Activated B cell treated with CpG ODN at 0.5 μM for 24 hours (primary cell): ENCODE results near the gene KRT37. TPM values are rescaled to one million over a fixed set of nuclear protein-coding genes. Genes with fewer than 3 reads are reported as not detected.

Experiments used
- ATAC-seq: fragments of 200-7000 bp; cut with Tn5 transposase; one replicate; pipeline ENCODE4 v1.10.0; 2021; ENCODE audit warnings: low read depth, mild to moderate bottlenecking, moderate library complexity
- CTCF ChIA-PET: fragments of 350-600 bp; sonication (Branson Sonifier 250); formaldehyde crosslinking; loops from one replicate; lab custom pipeline; 2021; ENCODE audit warnings: antibody characterized with exemption; lab: Charles Lee
- POLR2A ChIA-PET: fragments of 350-600 bp; sonication (Branson Sonifier 250); formaldehyde crosslinking; loops from one replicate; lab custom pipeline; 2021; ENCODE audit warnings: antibody characterized with exemption; lab: Charles Lee
- DNase-seq: peaks from one replicate; pipeline ENCODE4 v3.0.0; 2022
- H3K27ac Mint-ChIP-seq: one replicate; pipeline ENCODE4 v1.8.0; 2020; ENCODE audit warnings: mixed read lengths
- H3K27me3 Mint-ChIP-seq: one replicate; pipeline ENCODE4 v1.8.0; 2021; ENCODE audit warnings: mixed read lengths
- H3K36me3 Mint-ChIP-seq: one replicate; pipeline ENCODE4 v1.8.0; 2021; ENCODE audit warnings: low read depth, mixed read lengths
- H3K4me1 Mint-ChIP-seq: one replicate; pipeline ENCODE4 v1.8.0; 2021; ENCODE audit warnings: mixed read lengths
- H3K4me3 Mint-ChIP-seq: one replicate; pipeline ENCODE4 v1.8.0; 2020; ENCODE audit warnings: mild to moderate bottlenecking, mixed read lengths
- H3K9me3 Mint-ChIP-seq: one replicate; pipeline ENCODE4 v1.8.0; 2020; ENCODE audit warnings: mixed read lengths
- intact Hi-C: fragments of 100-400 bp; cut with micrococcal nuclease; formaldehyde crosslinking; loops from one replicate; pipeline ENCODE4 v1.15.1; 2024
- total RNA-seq: library from RNA; stranded (reverse); gene quantifications from 2 replicates; pipeline ENCODE4 v1.2.3, GENCODE V29; 2022
- TF ChIP-seq, protein P1 (sequence below): fragments of 200-600 bp; IDR thresholded peaks from one replicate; pipeline ENCODE4 v1.8.0; 2022; ENCODE audit warnings: antibody characterized with exemption, mild to moderate bottlenecking

Gene KRT37
- total RNA-seq, 1 donor from 2014 or later = not detected

- TF ChIP-seq, protein P1, sequence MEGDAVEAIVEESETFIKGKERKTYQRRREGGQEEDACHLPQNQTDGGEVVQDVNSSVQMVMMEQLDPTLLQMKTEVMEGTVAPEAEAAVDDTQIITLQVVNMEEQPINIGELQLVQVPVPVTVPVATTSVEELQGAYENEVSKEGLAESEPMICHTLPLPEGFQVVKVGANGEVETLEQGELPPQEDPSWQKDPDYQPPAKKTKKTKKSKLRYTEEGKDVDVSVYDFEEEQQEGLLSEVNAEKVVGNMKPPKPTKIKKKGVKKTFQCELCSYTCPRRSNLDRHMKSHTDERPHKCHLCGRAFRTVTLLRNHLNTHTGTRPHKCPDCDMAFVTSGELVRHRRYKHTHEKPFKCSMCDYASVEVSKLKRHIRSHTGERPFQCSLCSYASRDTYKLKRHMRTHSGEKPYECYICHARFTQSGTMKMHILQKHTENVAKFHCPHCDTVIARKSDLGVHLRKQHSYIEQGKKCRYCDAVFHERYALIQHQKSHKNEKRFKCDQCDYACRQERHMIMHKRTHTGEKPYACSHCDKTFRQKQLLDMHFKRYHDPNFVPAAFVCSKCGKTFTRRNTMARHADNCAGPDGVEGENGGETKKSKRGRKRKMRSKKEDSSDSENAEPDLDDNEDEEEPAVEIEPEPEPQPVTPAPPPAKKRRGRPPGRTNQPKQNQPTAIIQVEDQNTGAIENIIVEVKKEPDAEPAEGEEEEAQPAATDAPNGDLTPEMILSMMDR = no peak
- no peak for ATAC-seq
- CTCF ChIA-PET = interaction anchor here (1.1 kb wide), 1 partner anchor 14 kb away, joined by 3 read pairs; no protein-coding TSS in a partner anchor
- Mint-ChIP-seq H3K4me3 (no peak overlapping the region), H3K4me1 (peaks cover 5% of the 10 kb centered on the region), H3K36me3 (no peaks in the 10 kb centered on the region), H3K27ac (no peak overlapping the region), H3K9me3 (no peaks in the 10 kb centered on the region), H3K27me3 (peaks cover 7% of the 10 kb centered on the region)
- intact Hi-C loops = no loop called here
- POLR2A ChIA-PET = no interaction called here
- no peak for DNase-seq
Observed at GRCh38 chr17:41417576-41418015, 6.8 kb downstream of the KRT37 start.

GRCh38 chr17:41417127-41417526, 7.3 kb downstream of the KRT37 start:
- Mint-ChIP-seq H3K27me3 (peaks cover 7% of the 10 kb centered on the region), H3K27ac (no peak overlapping the region), H3K36me3 (no peaks in the 10 kb centered on the region), H3K4me1 (peaks cover 5% of the 10 kb centered on the region), H3K9me3 (no peaks in the 10 kb centered on the region), H3K4me3 (no peak overlapping the region)
- ATAC-seq = no peak
- TF ChIP-seq, protein P1 = no peak
- CTCF ChIA-PET = interaction anchor here (1.1 kb wide), 1 partner anchor 14 kb away, joined by 3 read pairs; no protein-coding TSS in a partner anchor
- intact Hi-C loops = no loop called here
- no peak for DNase-seq
- POLR2A ChIA-PET = no interaction called here

DNA sequence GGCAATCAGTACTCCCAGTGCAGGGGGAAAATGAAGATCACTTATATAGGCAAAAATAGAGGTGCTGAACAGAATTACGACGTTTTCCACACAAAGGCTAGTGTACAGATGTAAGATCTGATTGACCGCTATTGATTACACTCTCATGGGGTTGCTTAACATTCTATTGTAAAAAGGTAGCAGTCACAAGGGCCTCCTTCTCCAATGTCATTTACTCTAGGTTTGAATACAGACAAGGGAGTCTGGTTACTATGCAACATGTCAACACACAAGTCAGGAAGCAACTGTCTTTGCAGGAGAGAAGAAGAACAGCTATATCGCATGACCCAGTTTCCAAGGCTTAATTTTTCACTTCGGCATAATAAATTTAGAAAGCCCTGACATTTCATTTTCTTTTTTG, 7.9 kb downstream of the KRT37 start:
- Mint-ChIP-seq H3K36me3 (no peaks in the 10 kb centered on the region), H3K4me1 (peaks cover 5% of the 10 kb centered on the region), H3K27ac (no peak overlapping the region), H3K4me3 (no peak overlapping the region), H3K27me3 (peaks cover 7% of the 10 kb centered on the region), H3K9me3 (no peaks in the 10 kb centered on the region)
- intact Hi-C loops = no loop called here
- ChIA-PET POLR2A (no interaction called here), CTCF (no interaction called here)
- DNase-seq (no peak), ATAC-seq (no peak)
- TF ChIP-seq, protein P1 = no peak

DNA sequence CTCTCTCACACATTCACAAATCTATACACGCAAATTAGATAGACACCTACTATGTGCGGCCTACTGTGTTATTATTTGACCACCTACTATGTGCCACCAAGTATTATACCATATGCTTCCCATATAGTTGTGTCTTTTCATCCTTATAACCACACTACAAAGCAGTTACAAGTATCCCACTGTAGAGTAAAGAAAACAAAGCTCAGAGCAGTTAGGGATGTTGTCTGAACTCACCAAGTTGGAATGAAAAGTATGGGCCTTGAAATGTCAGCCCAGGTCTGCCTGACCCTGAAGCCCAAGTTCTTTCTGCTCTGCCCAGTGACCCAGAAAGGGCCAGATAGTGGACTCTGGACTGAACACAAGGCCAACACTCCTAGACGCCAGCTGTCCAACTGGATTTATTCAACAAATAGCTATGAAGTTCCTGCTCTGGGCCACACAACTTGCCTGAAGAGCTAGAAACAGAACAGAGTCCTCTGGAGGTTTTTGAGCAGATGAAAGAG, 8.5 kb downstream of the KRT37 start:
- H3K27ac Mint-ChIP-seq = no peak overlapping the region
- POLR2A ChIA-PET = no interaction called here
- H3K27me3 Mint-ChIP-seq = peaks cover 4% of the 10 kb centered on the region
- TF ChIP-seq, protein P1 = no peak
- DNase-seq (no peak), ATAC-seq (no peak)
- no peak overlapping the region for H3K4me3 Mint-ChIP-seq
- peaks cover 5% of the 10 kb centered on the region for H3K4me1 Mint-ChIP-seq
- H3K36me3 Mint-ChIP-seq = no peaks in the 10 kb centered on the region
- intact Hi-C loops = no loop called here
- no peaks in the 10 kb centered on the region for H3K9me3 Mint-ChIP-seq
- CTCF ChIA-PET = no interaction called here

DNA sequence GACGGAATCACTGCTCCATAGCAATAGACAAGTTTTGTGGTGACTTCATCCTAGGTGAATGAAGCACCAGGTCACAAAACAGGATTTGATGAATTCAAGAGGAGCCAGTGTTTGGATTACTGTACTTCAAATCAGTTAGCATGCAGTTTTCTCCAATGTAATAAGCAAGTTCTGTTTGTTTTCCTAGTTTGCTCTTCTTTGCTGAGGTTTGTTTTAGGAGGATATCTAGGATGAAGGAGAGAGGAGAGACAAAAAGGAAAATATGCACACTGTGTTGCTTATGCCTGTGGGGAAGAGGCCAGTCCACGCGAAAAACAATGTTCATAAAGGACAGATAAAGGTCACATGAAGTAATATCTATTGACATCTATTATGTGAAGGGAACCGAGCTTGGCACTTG, 9.0 kb downstream of the KRT37 start:
- Mint-ChIP-seq H3K27me3 (peaks cover 4% of the 10 kb centered on the region), H3K36me3 (no peaks in the 10 kb centered on the region), H3K9me3 (no peaks in the 10 kb centered on the region), H3K27ac (no peak overlapping the region), H3K4me1 (peaks cover 5% of the 10 kb centered on the region), H3K4me3 (no peak overlapping the region)
- intact Hi-C loops = no loop called here
- DNase-seq (no peak), ATAC-seq (no peak)
- TF ChIP-seq, protein P1 = no peak
- ChIA-PET CTCF (no interaction called here), POLR2A (no interaction called here)
